IPS DF 4.7 (cell line): ENCODE measurements around the gene PPP1R9A.

Source experiments
- DNase-seq: peaks from one replicate; pipeline ENCODE4 v3.0.0-alpha.2; 2013; ENCODE audit warnings: low spot score; ENCODE audit errors: extremely low read depth

Gene PPP1R9A

DNA sequence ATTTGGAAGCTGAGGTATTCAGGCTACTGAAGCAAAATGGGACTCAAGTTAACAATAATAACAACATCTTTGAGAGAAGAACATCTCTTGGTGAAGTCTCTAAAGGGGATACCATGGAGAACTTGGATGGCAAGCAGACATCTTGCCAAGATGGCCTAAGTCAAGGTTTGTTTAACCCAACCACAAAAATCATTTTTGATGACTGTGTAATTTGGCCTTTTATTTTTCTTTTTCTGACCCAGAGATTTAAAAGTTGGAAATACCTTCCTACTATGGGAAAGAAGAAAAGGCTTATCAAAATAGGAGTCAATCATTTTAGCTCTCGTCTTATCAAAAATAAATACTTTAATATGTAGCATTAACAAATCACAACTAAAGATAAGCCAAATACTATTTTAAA lies 344.6 kb downstream of the PPP1R9A start:
- DNase-seq, result no peak

DNA sequence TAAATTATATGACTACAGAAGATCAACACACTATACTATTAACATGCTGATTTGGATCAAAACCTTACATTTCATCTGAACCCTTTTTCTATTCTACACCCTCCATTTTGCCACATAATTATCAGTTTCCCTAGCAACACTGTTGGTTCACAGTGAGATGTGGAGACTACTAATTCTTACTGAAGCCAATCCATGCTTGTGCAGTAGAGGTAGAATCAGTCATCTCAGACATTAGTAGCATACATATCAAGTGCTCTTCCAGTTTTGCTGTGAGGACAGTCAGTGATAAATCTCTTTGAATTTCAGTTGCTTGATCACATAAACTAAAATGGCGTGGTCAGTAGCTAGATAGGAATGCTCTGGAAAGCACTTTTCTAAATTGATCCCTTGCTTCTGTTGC lies 346.6 kb downstream of the PPP1R9A start:
- no peak for DNase-seq

DNA sequence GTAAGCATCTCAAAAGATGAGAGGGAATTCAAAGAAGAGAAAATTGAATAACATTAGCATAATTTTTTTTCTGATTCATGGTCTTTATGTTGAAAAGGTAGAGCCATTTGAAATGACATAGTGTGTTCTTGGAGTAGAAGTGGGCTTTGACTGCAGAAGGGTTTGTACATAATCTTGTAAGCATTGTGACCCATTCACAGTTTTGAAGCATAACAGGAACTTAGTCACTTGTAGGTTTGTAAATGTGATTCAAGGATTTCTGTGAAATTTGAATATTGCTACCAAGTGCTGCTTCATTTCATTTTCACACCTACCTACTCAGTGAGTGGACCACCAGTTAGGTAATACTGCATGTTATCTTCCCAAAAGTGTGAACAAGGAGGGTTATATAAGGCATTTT lies 348.3 kb downstream of the PPP1R9A start:
- DNase-seq, result no peak

DNA sequence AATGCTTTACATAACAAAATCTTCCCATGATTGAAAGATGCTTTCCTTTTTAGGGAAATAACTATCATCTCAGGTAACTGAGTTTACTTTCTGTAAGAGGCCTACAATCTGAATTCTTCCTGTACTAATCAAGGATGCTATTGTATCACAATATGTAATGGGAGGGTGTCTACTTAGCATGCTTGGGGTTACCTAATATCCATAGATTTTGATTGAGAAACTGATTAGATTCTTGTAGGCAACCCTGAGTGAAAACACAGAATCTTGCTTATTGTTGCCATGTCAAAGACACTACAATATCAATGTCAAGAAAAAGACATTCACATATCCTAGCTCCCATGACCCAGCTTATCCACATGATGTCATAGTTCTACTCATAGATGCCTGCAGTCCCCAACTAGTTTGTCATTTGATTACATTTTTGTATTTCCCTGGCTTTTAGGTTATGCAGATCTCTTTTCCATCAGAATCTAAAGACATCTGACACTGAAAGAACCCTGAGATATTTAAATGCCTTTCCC lies 354.6 kb downstream of the PPP1R9A start:
- DNase-seq, result no peak

DNA sequence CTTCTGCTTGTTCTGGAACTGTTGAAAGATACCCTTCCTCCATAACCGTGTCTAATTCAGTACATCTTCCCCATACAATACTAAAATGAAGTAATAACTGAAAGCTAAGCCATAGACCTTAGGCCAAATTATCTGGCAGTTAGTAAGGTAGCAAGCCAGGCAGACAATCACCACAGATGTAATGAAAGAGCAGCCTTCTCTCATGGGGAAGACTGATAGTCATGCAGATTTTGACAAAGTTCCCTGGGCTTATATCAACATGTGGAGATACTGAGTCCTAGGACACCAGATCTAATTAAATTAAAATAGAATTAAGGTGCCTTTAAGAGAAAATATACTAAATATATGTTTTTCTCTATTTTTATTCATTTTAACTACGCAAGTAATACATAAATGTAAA lies 355.5 kb downstream of the PPP1R9A start:
- DNase-seq, result no peak

DNA sequence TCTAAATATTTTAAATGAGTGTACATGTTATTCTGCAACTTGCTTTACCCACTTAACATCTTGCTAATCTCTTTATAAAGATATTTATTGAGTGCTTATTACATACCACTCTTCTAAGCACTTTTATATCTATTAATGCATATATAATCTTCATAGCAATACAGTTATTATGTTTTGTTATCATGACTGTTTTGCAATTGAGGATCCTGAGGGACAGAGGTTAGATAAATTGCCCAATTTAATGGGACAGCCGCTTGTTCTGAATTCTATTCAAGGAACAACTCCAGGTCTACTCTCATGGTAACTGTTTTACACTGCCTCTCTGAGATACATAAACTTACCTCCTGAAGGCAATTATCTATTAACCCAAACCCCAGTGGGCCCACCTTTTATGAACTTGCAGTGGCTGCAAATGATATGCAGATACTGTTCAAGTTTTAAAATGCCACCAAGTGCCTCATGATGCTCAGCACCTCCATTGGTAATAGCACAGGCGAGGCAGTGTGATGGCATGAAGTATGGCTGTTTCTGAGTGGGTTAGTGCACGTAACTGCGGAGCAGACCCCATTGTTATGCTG lies 356.5 kb downstream of the PPP1R9A start:
- no peak for DNase-seq

DNA sequence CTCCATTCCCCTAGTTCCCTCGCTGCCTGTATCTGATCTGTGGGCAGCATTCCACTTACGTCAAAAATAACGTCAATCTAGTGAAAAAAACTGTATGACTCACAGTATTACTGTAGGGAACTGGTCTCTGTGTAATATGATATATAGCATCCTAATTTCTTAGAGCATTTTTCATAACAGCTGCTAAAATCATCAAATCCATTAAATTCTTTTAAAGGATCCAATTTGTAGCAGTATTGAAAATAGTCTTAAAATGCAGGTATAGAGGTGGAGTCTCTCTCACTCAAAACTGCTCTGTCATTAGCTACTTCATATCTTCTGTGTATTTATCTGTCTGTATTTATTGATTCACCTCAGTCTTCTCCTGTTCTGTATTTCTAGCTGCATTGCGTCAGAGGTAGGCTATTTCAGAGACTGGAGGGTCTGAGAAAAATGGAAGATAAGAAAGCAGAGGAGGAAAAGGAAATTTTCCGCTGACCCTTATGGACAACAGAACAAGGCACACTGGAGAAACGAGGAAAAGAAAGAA lies 357.0 kb downstream of the PPP1R9A start:
- no peak for DNase-seq

DNA sequence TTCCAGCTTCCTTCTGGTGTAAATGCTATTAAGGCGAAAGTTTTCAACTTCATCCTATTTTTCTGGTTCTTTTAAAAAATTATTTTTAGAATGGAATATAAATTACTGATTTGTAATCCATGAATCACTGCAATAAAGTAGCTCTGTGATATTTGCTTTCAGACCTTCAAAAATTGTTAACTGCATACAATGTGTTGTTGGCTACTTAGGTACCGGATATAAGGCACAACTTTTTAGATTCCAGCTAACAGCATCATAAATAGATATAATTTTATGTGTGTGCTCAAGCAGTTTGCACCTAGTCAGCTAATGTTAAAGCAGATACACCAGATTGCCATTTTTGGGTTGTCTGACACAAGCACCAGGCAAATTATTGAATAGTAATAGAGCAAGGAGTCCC lies 358.2 kb downstream of the PPP1R9A start:
- DNase-seq, result no peak

DNA sequence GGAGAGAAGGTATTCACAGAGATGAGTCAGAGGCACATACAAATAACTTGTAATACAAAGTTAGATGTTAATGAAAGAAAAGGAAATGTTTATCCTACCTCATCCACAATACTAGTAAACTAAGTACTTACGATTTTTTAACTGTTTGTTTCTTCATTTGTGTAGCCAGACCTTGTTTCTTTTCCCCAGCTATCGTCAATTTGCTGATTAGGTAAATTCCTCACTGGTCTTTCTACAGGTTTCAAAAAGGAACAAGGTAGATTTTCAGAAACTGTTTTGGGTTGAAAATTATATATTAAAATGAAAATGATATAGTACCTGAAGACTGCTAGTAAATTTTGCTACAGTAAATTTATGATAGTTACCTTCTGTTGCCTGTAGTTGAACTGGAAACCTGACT lies 360.4 kb downstream of the PPP1R9A start:
- DNase-seq, result no peak

DNA sequence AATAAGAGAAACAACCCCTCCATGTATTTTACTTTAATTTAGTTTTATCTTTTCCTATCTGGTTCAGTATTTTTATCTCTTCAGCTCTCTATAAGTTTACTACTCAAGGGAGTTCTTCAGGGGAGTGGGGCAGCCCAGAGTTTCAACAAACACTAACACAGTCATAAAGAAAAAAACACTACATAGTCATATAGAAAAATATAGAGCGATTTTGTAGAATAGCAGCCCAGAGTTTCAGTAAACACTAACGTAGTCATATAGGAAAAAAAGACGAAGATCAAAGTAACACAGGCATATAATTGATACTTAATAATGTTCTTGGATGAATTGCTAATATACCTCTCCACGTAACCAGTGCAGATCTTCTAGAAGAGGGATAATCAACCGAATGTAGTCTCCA lies 362.2 kb downstream of the PPP1R9A start:
- no peak for DNase-seq

DNA sequence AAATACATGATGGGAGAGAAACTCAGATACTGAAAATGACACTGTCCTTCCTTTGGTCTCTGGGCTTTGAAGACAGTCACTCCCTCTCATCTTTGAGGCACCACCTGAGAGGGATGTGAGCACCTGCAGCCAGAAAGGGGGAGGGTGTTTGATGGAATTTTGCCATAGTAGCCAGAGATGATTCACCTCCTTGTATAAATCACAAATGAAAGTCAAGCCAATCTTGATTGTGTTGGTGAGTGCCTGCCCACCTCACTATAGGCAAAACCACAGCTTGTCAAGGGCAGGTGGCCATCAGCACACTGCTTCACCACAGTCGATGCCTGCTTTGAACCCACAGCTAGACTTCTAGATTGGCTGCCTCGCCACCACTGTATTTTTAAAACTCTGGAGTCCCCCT lies 368.7 kb downstream of the PPP1R9A start:
- DNase-seq, result no peak

DNA sequence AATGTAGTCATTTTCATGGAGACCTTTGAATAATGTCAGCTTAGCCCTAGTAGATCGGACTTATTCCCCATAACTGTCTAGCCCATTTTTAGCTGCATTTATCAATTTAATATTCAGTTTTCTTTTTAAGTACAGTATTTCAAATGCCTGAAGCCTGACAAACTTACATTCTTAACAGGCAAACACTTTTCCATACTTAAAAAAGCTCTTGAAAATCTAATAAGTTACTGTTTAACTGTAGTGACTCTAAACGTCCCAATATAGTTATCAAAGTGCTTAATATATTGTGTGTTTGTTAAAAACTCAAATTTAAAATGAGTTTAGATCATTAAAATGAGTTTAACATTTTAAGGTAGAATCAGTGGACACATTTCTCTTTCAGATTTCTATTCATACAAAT lies 372.0 kb downstream of the PPP1R9A start:
- DNase-seq, result no peak

DNA sequence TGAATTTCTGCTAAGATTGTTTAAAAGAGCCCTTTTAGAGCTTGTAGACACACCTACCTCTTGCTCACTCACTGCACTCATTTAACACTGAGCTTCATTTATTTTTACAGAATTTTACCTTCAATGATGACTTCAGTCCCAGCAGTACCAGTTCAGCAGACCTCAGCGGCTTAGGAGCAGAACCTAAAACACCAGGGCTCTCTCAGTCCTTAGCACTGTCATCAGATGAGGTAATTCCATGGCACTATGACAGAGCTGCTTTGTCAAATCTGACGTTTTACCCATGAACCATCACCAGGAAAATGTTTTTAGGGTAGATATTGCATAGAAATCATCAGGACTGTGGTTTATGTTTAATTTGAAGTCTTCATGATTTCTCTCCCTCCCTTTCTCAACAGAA lies 378.7 kb downstream of the PPP1R9A start:
- DNase-seq, result no peak

DNA sequence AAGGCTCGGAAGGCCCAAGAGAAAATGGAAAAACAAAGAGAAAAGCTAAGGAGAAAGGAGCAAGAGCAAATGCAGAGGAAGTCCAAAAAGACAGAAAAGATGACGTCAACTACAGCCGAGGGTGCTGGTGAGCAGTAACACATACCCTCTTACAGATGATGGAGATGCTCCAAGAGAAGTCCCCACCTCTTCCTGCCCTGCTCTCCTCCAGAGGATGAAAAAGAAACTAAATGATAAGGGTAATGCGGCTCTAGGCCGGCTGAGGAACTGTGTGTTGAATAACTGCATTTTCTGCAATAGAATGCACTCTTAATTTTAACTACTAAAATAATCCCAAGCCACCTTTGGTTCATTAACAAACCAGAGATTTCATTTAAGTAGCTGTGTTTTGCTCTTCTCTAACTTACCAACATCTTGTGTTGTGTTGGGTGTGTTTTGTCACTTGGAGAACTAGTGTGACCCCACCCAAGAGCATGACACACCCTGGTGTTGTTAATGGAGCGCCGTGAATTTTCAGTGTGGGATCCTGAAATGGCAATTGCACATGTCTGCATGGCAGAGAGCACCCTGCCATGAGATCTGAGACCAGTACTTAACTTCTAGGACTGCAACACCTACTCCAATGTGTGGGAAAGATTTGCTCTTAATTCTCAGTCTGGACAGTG lies 382.9 kb downstream of the PPP1R9A start:
- no peak for DNase-seq

DNA sequence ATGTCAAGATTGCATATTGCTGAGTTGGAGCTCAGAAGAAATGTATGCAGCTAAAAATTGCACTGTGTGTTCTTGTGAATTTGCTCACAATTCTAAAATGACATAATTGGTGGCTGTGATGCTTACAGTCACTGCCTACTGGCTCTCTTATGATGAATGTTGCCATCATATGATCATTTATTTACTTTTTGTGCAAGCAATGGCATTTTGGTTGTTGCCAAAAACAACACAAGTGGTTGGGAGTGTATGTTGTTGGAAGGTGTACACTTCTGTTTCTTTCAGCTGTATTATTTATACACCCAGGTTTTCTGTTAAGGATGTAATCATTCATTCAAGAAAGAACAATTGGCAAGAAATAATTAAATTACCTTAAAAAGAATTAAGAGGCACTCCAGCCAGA lies 388.0 kb downstream of the PPP1R9A start:
- no peak for DNase-seq

DNA sequence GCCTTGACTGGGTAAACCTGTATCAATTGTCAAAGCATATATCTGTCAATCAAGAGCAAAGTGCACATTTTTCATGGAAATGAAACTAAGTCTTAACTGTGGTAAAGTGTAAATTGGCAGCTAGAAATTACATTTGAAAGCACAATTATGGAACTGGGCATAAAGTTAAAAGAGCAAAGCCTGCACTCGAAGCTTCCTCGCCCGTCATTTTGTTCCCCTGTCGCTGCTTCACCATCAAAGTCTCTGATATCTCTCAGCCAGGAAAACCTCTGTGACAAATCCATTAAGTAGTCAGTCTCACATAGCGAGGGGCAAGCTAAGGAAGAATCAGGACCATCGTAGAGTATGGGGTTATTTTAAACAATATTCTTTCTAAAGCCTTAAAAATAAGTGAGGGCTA lies 389.1 kb downstream of the PPP1R9A start:
- no peak for DNase-seq

DNA sequence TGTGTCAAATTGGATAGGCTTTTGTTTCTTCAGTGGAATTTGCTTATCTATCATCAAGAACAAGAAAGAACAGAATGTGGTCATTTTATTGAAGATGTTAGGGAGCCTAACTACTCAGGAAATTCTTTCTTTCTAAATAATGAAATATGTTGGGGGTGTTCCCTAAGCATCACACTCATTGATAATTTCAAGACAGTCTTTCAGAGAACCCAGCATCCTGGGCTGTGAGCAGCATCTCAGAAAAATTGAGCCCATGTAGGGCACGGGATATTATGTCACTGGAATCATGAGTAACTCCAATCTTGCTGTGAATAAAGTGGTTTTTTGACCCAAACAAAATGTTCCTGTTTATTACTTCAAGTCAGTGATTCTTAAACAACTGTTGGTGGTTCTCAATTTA lies 389.6 kb downstream of the PPP1R9A start:
- DNase-seq, result no peak

DNA sequence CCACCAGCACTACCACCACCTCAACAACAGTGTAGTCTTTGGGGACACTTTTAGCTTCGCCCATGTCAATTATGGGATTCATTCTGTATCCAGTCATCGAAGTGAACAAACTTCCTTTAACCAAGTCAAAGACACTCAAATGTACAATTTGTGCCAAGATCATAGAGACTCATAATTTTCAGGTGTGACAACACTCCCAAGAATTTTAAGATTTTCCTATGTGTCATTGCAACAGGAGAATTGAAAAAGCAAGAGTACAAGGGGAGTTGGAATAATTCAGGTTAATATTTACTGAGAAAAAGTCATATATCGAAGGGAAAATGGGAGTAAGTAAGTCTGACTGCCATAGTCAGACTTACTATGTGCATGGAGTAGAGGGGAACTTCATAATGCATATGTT lies 390.7 kb downstream of the PPP1R9A start:
- no peak for DNase-seq

DNA sequence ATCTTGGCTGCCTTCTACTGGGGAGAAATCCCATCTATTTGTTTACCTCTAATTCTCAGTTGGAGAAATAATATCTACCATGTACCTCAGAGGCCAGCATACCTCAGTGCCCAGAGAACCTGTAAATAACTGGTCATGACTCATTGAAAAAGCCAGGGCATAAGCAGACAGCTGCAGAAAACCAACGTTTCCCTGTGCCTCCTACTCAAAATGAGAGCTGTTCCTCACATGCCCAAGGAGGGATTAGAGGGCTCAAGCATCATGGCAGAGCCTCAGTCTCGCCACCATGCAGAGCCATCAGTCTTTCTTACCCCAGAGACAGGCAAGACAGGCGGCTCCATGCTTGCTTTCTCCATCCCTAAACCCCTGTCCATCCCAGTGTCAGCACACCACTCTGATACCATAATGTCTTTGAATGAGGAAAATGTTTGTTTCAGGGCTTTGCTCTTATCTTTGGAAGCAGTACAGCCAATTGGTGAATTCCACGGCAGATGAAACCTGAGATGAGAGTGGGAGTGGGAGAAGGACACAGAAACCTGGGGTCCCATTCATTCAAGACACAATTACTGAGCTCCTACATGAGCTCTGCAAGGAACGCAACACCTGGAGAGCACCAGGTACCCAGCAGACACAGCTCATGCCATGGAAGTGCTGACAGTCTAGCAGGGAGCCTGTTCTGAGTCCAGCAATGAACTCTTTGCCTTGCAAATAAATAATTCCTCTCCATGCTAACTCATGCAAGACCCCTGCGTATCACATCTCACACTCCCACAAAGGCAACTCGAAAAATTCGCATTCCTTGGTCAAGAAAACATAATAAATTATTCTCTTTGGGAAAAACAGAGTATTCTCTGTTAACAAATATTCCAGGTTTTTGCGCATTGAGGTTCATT lies 395.9 kb downstream of the PPP1R9A start:
- no peak for DNase-seq

DNA sequence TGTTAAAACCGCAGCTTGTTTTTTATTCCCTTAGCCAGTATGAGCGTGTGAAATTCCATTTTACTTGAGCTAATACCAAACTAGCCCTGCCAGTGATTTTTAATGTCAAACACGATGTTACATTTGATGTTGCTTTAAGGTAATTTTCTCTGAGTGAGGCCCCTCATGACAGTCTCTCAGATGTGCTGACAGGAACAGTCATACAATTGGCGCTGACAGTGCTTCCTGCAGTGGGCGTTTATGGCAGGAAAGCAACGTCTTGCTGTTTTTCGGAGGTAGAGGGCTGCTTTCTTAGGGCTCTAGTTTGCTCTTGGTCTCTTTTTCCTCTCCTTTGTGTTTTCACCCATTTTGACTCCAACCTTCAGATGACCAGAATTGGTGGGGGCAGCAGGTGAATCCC lies 397.6 kb downstream of the PPP1R9A start:
- DNase-seq, result no peak

DNA sequence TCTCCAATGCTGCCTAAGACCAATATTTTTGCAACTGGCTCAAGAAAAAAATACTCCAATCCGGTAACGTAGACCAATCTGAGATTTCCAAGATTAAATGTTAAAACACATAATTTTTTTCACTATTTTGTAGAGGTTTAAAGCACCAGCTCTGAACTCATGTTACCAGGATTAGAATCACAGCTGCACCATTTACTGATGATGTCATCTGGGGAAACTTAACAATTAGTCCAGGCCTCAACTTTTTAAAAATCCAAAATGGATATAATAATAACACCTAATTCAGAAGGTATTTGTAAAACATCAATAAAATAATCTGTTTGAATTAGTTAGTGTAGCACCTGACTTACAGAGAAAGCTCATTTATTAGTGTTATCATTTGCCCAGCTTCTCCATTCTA lies 402.6 kb downstream of the PPP1R9A start:
- no peak for DNase-seq

DNA sequence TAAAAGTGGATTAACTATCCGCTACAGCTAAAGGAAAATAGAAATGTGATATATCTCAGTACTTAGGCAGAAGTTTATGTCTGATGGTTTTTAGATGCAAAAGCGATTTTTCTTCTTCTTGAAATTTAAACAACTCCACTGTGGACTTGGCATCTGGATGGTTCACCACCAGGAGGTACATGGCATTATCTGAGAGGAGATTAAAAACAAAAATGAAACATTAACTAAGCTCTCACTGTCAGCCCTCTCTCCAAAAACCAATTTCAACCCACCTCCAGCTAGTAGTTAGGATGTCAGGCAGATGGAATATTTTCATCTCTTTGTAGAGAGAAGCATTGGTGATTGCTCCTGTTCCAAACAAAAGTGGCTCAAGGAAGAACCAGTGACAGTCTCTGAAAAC lies 404.0 kb downstream of the PPP1R9A start:
- no peak for DNase-seq
